Measurements from ENCODE around the gene NWD2. TPM values are rescaled to one million over a fixed set of nuclear protein-coding genes. Genes with fewer than 3 reads are reported as not detected.

NWD2 gene
- polyA plus RNA-seq, 1 donor from 2014 or later: not detected

DNA sequence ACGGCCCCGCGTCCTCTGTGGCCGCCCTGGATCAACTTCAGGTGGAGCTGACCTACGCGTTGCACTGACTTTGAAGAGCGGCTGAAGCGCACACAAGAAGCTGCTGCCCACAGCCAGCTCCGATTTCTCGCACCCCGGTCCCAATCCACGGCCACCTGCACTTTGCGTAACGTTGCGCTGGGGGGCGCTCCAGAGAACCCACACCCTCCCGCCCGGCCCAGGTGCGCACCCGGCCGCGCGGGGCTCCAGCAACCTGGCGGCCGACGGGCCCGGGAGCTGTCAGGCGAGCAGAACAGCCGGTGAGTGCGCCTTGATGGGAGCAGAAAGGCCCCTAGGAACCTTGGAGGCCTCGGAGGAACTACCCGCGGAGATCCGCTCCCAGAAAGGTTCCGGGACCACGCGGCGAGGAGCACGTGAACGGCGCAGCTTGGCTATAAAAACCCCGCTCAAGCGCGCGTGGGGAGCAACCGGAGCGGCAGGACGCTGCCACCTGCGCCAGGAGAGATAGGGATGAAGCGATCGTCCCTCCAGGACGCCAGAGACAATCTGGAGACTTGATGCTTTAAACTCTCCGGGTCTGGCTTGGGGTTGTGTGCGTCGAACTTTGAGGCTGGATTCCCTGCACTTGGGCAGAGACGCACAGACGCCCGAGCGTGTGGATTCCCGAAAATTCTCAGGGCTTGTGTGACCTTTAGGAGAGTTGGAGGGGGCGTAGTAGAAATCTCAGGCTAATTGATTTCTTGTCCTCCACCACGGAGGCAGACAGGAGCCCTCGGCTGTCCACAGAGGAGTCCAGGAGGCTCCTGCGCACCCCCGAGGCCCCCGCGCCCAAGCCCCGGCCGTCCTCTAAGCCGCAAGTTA lies 591 bp upstream of the NWD2 start:
- Mint-ChIP-seq H3K27ac (no peak overlapping the region), H3K9me3 (peaks cover 0 to 4% (median 0%) of the 10 kb centered on the region in 3 donors), H3K4me1 (peaks cover 0 to 1% (median 0%) of the 10 kb centered on the region in 3 donors), H3K36me3 (no peaks in the 10 kb centered on the region), H3K27me3 (peaks cover 28% of the 10 kb centered on the region), H3K4me3 (no peak overlapping the region)

DNA sequence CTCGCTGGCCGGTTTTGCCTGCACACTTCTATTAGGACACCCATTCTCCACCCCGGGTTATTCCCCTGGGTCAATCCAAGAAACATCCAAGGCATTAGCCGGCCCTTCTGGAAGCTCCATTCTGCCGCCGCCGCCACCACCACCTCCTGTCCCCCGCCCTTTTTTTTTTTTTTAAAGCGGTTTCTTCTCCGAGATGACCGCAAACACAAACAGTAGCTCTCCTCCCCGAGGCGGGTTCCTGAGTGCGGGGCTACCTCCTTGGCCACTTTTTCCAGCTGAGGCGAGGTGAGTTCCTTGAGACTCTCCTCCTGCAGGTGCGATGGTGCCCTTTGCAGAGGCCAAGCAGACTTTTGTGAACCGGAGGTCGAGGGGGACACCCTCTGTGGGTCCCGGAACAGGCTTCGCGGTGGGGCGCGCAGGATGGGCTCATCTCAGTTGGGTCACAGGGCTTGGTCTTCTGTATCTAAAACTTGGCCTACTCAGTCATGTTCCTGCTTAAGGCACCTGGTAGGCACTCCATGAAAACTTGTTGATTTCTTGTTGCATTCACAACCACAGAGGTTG lies 930 bp downstream of the NWD2 start:
- Mint-ChIP-seq H3K4me1 (peaks cover 0 to 1% (median 0%) of the 10 kb centered on the region in 3 donors), H3K4me3 (no peak overlapping the region), H3K36me3 (no peaks in the 10 kb centered on the region), H3K9me3 (peaks cover 0 to 4% (median 0%) of the 10 kb centered on the region in 3 donors), H3K27ac (no peak overlapping the region), H3K27me3 (peaks cover 28% of the 10 kb centered on the region)

DNA sequence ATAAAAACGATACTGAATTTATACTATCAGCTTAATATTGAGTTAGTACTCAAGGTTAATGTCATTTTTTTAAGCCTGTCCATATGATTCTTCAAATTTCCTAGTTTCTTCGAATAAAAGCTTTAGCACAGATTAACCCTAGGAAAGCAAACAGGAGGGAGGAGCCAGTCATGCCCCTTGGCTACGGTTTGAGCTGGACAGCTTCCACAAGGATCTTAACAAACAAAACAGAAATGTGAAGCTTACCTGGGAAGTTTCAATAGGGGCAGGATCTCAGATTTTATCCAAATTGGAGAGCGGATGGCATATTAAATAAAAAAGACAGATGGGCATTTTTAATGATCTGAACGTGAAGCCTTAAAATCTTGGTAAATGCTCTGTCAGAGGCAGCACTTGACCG lies 2.3 kb downstream of the NWD2 start:
- peaks cover 28% of the 10 kb centered on the region for H3K27me3 Mint-ChIP-seq
- H3K9me3 Mint-ChIP-seq: no peaks in the 10 kb centered on the region
- H3K27ac Mint-ChIP-seq: no peak overlapping the region
- no peaks in the 10 kb centered on the region for H3K36me3 Mint-ChIP-seq
- H3K4me1 Mint-ChIP-seq: peaks cover 0 to 1% (median 0%) of the 10 kb centered on the region in 3 donors
- H3K4me3 Mint-ChIP-seq: no peak overlapping the region

- Mint-ChIP-seq H3K36me3 (no peaks in the 10 kb centered on the region), H3K27me3 (no peaks in the 10 kb centered on the region), H3K27ac (no peak overlapping the region), H3K9me3 (no peaks in the 10 kb centered on the region), H3K4me3 (no peak overlapping the region), H3K4me1 (no peaks in the 10 kb centered on the region)
Observed at GRCh38 chr4:37258221-37258620, 13.7 kb downstream of the NWD2 start.

DNA sequence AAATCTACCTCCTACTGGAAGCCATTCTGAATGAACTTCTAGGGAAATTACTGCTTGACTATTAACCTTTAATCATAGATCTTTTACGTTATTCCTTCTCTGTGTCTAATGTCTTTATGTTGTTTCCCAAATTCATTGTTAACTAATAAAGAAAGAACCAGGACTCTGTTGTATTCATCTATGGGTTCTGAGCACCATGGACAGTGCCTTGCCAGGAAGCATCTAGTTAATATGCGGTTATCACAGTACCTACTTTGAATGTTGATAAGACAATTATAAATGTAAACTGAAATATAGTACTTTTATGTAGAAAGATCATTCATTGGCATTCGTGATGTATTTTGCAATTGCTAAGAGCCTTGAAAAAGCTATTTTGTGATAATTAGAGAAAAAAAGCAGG lies 23.8 kb downstream of the NWD2 start:
- no peaks in the 10 kb centered on the region for H3K9me3 Mint-ChIP-seq
- H3K4me3 Mint-ChIP-seq: no peak overlapping the region
- no peaks in the 10 kb centered on the region for H3K27me3 Mint-ChIP-seq

DNA sequence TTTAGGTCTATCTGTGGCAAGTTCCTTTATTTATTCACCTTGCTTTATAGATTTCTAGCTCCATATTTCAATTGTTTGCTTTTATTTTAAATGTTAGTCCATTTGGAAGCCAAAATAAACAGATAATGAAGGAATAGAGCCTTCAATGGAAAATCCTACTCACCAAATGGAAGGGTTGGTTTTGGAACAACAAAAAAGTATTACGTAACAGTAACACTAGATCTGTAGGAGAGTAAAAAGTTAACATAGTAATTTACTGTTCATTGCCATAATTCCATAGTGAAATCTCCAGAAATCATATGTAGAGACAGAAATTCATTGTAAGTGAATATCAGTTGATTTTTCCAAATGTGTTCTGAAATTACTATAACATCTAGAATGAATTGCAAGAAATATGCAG lies 34.6 kb downstream of the NWD2 start:
- Mint-ChIP-seq H3K4me3 (no peak overlapping the region), H3K36me3 (no peaks in the 10 kb centered on the region), H3K9me3 (peaks cover 5 to 15% (median 7%) of the 10 kb centered on the region in 3 donors), H3K4me1 (no peaks in the 10 kb centered on the region), H3K27ac (no peak overlapping the region), H3K27me3 (no peaks in the 10 kb centered on the region)

More for the DNA sequence above, 23.8 kb downstream of the NWD2 start:
- Mint-ChIP-seq H3K36me3 (no peaks in the 10 kb centered on the region), H3K27ac (no peak overlapping the region), H3K4me1 (no peaks in the 10 kb centered on the region)

DNA sequence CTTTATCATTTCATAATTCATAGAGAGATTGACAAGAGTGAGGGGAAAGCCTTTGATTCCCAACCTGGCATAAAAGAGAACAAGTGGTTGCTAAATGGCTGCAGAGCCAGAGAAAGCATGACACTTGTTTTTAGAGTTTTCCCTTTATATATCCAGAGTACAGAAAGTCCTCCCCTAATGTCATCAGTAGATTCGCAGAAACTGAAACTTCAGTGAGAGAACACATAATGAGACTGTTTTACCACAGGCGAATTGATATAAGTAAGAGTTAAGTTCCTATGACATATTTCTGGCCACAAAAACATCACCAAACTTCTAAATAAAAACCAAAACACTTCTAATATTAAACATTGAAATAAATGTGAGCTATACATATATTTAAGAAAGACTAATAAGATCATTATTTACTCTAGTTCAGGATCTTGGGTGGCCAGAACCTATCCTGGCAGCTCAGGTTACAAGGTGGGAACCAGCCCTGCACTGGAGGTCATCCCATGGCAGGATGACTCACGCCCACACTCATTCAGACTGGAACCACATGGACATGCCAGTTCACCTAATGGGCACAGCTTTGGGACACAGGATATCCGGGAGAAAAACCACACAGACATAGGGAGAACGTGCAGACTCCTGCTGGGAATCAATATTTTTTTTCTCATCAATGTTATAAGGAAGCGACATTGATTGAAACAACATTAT lies 35.5 kb downstream of the NWD2 start:
- H3K4me1 Mint-ChIP-seq: no peaks in the 10 kb centered on the region
- no peak overlapping the region for H3K4me3 Mint-ChIP-seq
- H3K27me3 Mint-ChIP-seq: no peaks in the 10 kb centered on the region
- no peak overlapping the region for H3K27ac Mint-ChIP-seq
- peaks cover 5 to 15% (median 8%) of the 10 kb centered on the region in 3 donors for H3K9me3 Mint-ChIP-seq
- no peaks in the 10 kb centered on the region for H3K36me3 Mint-ChIP-seq

GRCh38 chr4:37299468-37299867 lies 54.9 kb downstream of the NWD2 start:
- no peak overlapping the region for H3K27ac Mint-ChIP-seq
- H3K4me3 Mint-ChIP-seq: no peak overlapping the region
- H3K36me3 Mint-ChIP-seq: no peaks in the 10 kb centered on the region
- peaks cover 1 to 3% (median 1%) of the 10 kb centered on the region in 3 donors for H3K9me3 Mint-ChIP-seq
- no peaks in the 10 kb centered on the region for H3K27me3 Mint-ChIP-seq
- H3K4me1 Mint-ChIP-seq: no peaks in the 10 kb centered on the region

DNA sequence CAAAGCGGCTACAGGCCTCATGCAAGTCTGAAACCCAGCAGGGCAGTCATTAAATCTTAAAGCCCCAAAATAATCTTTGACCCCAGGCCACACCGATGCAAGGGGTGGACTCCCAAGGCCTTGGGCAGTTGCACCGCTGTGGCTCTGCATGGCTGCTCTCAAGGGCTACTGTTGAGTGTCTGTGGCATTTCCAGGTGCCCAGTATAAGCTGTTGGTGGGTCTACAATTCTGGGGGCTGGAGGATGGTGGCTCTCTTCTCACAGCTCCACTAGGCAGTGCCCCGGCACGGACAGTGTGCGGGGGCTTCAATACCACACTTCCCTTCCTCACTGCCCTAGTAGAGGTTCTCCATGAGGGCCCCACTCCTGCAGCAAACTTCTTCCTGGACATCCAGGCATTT lies 60.1 kb downstream of the NWD2 start:
- H3K9me3 Mint-ChIP-seq: peaks cover 1 to 15% (median 7%) of the 10 kb centered on the region in 3 donors
- no peaks in the 10 kb centered on the region for H3K27me3 Mint-ChIP-seq
- no peak overlapping the region for H3K27ac Mint-ChIP-seq

GRCh38 chr4:37305984-37306383 lies 61.4 kb downstream of the NWD2 start:
- H3K4me1 Mint-ChIP-seq: no peaks in the 10 kb centered on the region
- H3K9me3 Mint-ChIP-seq: peaks cover 1 to 17% (median 10%) of the 10 kb centered on the region in 3 donors
- H3K27ac Mint-ChIP-seq: no peak overlapping the region
- no peaks in the 10 kb centered on the region for H3K36me3 Mint-ChIP-seq
- no peaks in the 10 kb centered on the region for H3K27me3 Mint-ChIP-seq
- no peak overlapping the region for H3K4me3 Mint-ChIP-seq

More for the DNA sequence above, 60.1 kb downstream of the NWD2 start:
- no peak overlapping the region for H3K4me3 Mint-ChIP-seq
- H3K4me1 Mint-ChIP-seq: no peaks in the 10 kb centered on the region
- H3K36me3 Mint-ChIP-seq: no peaks in the 10 kb centered on the region

GRCh38 chr4:37317104-37317643 lies 72.6 kb downstream of the NWD2 start:
- H3K4me1 Mint-ChIP-seq: peaks cover 0 to 2% (median 0%) of the 10 kb centered on the region in 3 donors
- H3K27me3 Mint-ChIP-seq: no peaks in the 10 kb centered on the region
- H3K27ac Mint-ChIP-seq: no peak overlapping the region
- H3K9me3 Mint-ChIP-seq: peaks cover 0 to 5% (median 5%) of the 10 kb centered on the region in 3 donors
- H3K4me3 Mint-ChIP-seq: no peak overlapping the region
- H3K36me3 Mint-ChIP-seq: no peaks in the 10 kb centered on the region

- H3K4me3 Mint-ChIP-seq: no peak overlapping the region
- H3K4me1 Mint-ChIP-seq: peaks cover 0 to 2% (median 0%) of the 10 kb centered on the region in 3 donors
- H3K27ac Mint-ChIP-seq: no peak overlapping the region
- H3K36me3 Mint-ChIP-seq: no peaks in the 10 kb centered on the region
- peaks cover 0 to 5% (median 5%) of the 10 kb centered on the region in 3 donors for H3K9me3 Mint-ChIP-seq
- H3K27me3 Mint-ChIP-seq: no peaks in the 10 kb centered on the region
Observed at GRCh38 chr4:37320513-37321235, 76.1 kb downstream of the NWD2 start.

DNA sequence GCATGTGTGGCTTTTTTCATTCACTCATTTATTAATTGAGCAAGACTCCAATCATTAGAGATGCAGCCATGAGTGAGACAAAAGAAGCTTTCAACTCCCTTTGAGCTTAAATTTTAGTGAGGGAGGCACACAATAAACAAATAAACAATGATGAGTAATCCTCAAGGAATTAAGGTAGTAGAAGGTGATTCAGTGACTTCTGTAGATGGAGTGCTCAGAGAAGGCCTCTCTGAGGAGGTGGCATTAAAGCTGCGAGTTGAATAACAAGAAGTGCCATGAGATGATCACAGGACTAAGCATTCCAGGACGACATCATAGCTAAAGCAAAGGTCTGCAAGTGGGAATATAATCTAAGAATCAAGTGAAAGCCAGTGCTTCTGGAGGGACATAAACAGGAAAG lies 77.6 kb downstream of the NWD2 start:
- H3K9me3 Mint-ChIP-seq: peaks cover 0 to 5% (median 0%) of the 10 kb centered on the region in 3 donors
- H3K4me3 Mint-ChIP-seq: no peak overlapping the region
- H3K27ac Mint-ChIP-seq: no peak overlapping the region
- peaks cover 0 to 2% (median 0%) of the 10 kb centered on the region in 3 donors for H3K4me1 Mint-ChIP-seq
- no peaks in the 10 kb centered on the region for H3K36me3 Mint-ChIP-seq
- no peaks in the 10 kb centered on the region for H3K27me3 Mint-ChIP-seq

- Mint-ChIP-seq H3K9me3 (peaks cover 0 to 6% (median 5%) of the 10 kb centered on the region in 3 donors), H3K27ac (no peak overlapping the region), H3K4me1 (peaks cover 0 to 2% (median 0%) of the 10 kb centered on the region in 3 donors), H3K27me3 (no peaks in the 10 kb centered on the region), H3K36me3 (no peaks in the 10 kb centered on the region), H3K4me3 (no peak overlapping the region)
Observed at GRCh38 chr4:37324546-37324945, 80.0 kb downstream of the NWD2 start.
